Upper lobe of left lung (tissue), 6 donors: ENCODE results near the gene PRDM12. TPM values are rescaled to one million over a fixed set of nuclear protein-coding genes. Genes with fewer than 3 reads are reported as not detected.

ENCODE experiments used
- ATAC-seq, 2 donors: fragments of 200-7000 bp; cut with Tn5 transposase; one replicate each; pipeline ENCODE4 v1.9.1; 2022; ENCODE audit warnings: mild to moderate bottlenecking in 2 of 2, moderate library complexity in 2 of 2; ENCODE audit not compliant: low FRiP score in 2 of 2
- DNase-seq, 2 donors: peaks; one replicate each; pipeline ENCODE4 v3.0.0-alpha.2; 2019 to 2020
- H3K27ac ChIP-seq, 4 donors: fragments of 200-600 bp; sonication (generic); one replicate each; pipeline ENCODE4 v1.5.1; 2016 to 2019
- H3K27me3 ChIP-seq, 4 donors: fragments of 200-600 bp; sonication (generic); one replicate each; pipeline ENCODE4 v1.5.1; 2017 to 2019
- H3K36me3 ChIP-seq, 4 donors: fragments of 200-600 bp; sonication (generic); one replicate each; pipeline ENCODE4 v1.5.1; 2016 to 2019
- H3K4me1 ChIP-seq, 4 donors: fragments of 200-600 bp; sonication (generic); one replicate each; pipeline ENCODE4 v1.5.1; 2018 to 2019
- H3K4me3 ChIP-seq, 4 donors: fragments of 200-600 bp; sonication (generic); one replicate each; pipeline ENCODE4 v1.5.1; 2017 to 2019; ENCODE audit warnings: mild to moderate bottlenecking in 2 of 4, moderate library complexity in 1 of 4
- H3K9me3 ChIP-seq, 4 donors: fragments of 200-600 bp; sonication (generic); one replicate each; pipeline ENCODE4 v1.5.1; 2018 to 2019
- EP300 ChIP-seq, 4 donors: sonication (generic); formaldehyde crosslinking; IDR thresholded peaks; one replicate each; pipeline ENCODE4 v1.5.1; 2017; ENCODE audit warnings: antibody characterized with exemption in 4 of 4, control low read depth in 2 of 4
- POLR2A ChIP-seq, 4 donors: fragments of 450-650 bp; IDR thresholded peaks; one replicate each; pipeline ENCODE4 v1.5.1; 2016 to 2017; ENCODE audit warnings: antibody characterized with exemption in 4 of 4, mild to moderate bottlenecking in 2 of 4
- POLR2AphosphoS5 ChIP-seq, 2 donors: sonication (generic); formaldehyde crosslinking; IDR thresholded peaks; one replicate each; pipeline ENCODE4 v1.5.1; 2017; ENCODE audit warnings: antibody characterized with exemption in 2 of 2
- WGBS, 2 donors: methylation state at CpG; one replicate each; pipeline ENCODE4 v1.1.5; 2017 to 2018; 5-methylcytosine and 5-hydroxymethylcytosine counted together
- total RNA-seq, 6 donors: library from RNA; depleted of rRNA in 4 of 6; stranded (reverse); fragments of >200 nt in 4 of 6; gene quantifications; one replicate each; pipeline versions ENCODE4 v1.1.0 to v1.2.1, GENCODE V29; 2016 to 2021
- TF ChIP-seq, protein P1 (sequence below), 6 experiments: fragments of 450-650 bp in 4 of 6; fragments of 200-600 bp in 2 of 6; sonication (generic) in 2 of 6; IDR thresholded peaks; one replicate each; pipeline ENCODE4 v1.5.1; 2016 to 2019; ENCODE audit warnings: antibody characterized with exemption in 6 of 6
- donor health status: DM: no; HTN: no; CAD: no; lungs with moderate emphysema.
- donor health status: DM: no; HTN: yes; CAD: no; lungs with severe emphysema.

The PRDM12 gene
- total RNA-seq, 6 donors from 2014 or later: 0.10 TPM; not detected in 5

DNA sequence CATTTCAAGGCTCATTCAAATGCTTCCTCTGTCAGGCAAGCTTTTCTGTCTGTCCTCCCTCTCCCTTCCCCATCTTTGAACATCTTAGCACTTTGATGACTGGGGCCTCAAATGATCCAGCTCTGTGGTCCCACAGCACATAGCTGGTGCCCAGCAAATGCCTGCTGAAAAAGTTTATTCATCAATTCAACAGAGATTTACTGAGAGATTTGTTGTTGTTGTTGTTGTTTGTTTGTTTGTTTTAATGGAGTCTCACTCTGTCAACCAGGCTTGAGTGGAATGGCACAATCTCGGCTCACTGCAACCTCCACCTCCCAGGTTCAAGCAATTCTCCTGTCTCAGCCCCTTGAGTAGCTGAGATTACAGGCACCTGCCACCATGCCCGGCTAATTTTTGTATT, 23.2 kb downstream of the PRDM12 start:
- 92% methylated on average over 1 to 2 of the region's 2 CpGs for WGBS, 2 donors
- Histone ChIP-seq H3K4me1 (peaks cover 0 to 4% (median under 1%) of the 10 kb centered on the region in 4 donors), H3K27ac (no peak overlapping the region), H3K36me3 (no peaks in the 10 kb centered on the region), H3K9me3 (no peaks in the 10 kb centered on the region), H3K4me3 (no peak overlapping the region), H3K27me3 (no peaks in the 10 kb centered on the region)
- DNase-seq: no peak
- no peak for ATAC-seq
- TF ChIP-seq, protein P1, sequence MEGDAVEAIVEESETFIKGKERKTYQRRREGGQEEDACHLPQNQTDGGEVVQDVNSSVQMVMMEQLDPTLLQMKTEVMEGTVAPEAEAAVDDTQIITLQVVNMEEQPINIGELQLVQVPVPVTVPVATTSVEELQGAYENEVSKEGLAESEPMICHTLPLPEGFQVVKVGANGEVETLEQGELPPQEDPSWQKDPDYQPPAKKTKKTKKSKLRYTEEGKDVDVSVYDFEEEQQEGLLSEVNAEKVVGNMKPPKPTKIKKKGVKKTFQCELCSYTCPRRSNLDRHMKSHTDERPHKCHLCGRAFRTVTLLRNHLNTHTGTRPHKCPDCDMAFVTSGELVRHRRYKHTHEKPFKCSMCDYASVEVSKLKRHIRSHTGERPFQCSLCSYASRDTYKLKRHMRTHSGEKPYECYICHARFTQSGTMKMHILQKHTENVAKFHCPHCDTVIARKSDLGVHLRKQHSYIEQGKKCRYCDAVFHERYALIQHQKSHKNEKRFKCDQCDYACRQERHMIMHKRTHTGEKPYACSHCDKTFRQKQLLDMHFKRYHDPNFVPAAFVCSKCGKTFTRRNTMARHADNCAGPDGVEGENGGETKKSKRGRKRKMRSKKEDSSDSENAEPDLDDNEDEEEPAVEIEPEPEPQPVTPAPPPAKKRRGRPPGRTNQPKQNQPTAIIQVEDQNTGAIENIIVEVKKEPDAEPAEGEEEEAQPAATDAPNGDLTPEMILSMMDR (IDR thresholded peaks at IDR 0.05): no peak
- TF ChIP-seq POLR2A (IDR thresholded peaks at IDR 0.05) (no peak), EP300 (IDR thresholded peaks at IDR 0.05) (no peak), POLR2AphosphoS5 (IDR thresholded peaks at IDR 0.05) (no peak)

DNA sequence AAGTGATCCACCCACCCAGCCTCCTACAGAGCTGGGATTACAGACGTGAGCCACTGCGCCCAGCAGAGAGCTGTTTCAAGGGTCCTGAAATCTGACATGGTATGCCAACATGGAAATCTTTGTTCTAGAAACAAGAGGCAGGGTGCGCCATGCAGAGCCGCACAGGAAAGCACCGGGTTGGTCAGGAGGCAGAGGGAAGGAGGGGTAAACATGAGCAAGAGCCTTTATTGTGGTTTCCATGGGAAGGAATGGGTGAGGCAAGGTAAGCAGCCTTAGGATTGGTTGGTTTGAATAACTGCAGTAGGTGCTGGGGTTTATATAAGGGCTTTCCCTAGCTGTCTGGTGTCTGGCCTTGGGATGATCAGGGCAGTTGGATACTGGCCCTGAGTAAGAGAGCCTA, 23.7 kb downstream of the PRDM12 start:
- ATAC-seq: no peak
- peaks cover 3 to 8% (median 5%) of the 10 kb centered on the region in 4 donors for H3K4me1 ChIP-seq
- DNase-seq: no peak
- 84 to 91% methylated on average over 5 of the region's 5 CpGs for WGBS, 2 donors
- no peaks in the 10 kb centered on the region for H3K27me3 ChIP-seq
- TF ChIP-seq POLR2AphosphoS5 (IDR thresholded peaks at IDR 0.05) (no peak), POLR2A (IDR thresholded peaks at IDR 0.05) (no peak), EP300 (IDR thresholded peaks at IDR 0.05) (no peak)
- TF ChIP-seq, protein P1 (IDR thresholded peaks at IDR 0.05): no peak
- H3K27ac ChIP-seq: no peak overlapping the region
- no peak overlapping the region for H3K4me3 ChIP-seq
- H3K9me3 ChIP-seq: no peaks in the 10 kb centered on the region
- H3K36me3 ChIP-seq: no peaks in the 10 kb centered on the region

DNA sequence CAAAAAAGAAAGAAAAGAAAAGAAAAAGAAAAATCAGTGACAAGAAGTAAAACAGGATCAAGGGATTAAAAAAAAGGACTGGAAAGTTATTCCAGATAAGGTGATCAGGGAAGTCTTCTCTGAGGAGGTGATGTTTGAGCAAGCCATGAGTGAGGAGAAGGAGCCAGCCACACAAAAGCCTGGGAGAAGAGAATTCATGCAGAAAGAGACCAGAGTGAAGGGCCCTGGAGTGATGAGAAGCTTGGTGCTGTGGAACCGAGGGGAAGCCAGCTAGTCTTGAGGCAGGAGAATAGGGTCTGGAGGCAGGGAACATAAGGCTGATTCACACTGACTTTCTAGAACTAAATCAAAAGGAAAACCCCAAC, 25.2 kb downstream of the PRDM12 start:
- Histone ChIP-seq H3K4me3 (peak overlapping the region in 3 of 4 donors; percentile 26 to 45 (median 40)), H3K4me1 (peaks cover 8 to 15% (median 13%) of the 10 kb centered on the region in 4 donors), H3K27ac (peak overlapping the region in 3 of 4 donors; percentile 22 to 63 (median 41)), H3K36me3 (no peaks in the 10 kb centered on the region), H3K27me3 (no peaks in the 10 kb centered on the region), H3K9me3 (no peaks in the 10 kb centered on the region)
- DNase-seq (no peak), ATAC-seq (no peak)
- TF ChIP-seq EP300 (IDR thresholded peaks at IDR 0.05): no peak
- TF ChIP-seq POLR2A (IDR thresholded peaks at IDR 0.05): no peak
- TF ChIP-seq, protein P1 (IDR thresholded peaks at IDR 0.05): no peak
- TF ChIP-seq POLR2AphosphoS5 (IDR thresholded peaks at IDR 0.05): no peak
- 21 to 41% methylated on average over 1 of the region's 1 CpG for WGBS, 2 donors

DNA sequence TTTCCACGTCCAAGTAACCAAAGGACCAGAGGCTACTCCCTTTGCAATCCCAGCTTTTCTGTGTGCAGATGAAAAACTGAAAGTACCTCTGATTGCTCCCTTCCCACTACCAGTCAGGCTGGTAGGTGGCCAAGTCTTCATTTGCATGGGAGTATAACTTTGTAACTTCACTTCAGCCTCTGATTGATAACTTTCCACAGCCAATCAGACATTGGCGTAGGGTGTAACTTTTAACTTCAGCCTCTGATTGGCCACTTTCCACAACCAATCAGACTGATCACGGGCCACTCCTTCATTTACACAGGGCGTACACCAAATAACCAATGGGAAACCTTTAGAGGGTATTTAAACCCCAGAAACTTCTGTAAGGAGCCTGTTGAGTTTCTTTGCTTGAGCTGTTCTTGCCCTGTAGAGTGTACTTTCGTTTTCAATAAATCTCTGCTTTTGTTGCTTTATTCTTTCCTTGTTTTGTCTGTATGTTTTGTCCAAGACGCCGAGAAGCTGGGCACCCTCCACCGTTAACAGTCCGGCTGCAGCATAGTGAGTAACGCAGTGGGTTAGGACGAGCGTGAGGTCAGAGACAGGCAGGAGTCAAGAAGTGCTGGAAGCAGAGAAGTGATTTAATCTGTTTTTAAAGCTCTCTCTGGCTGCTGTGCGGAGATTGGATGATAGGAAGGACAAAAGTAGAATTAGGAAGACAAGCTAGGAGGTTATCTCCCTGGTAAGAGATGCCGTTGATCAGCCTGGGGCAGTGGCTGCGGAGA, 25.7 kb downstream of the PRDM12 start:
- ATAC-seq: peak; percentile 79 to 84
- DNase-seq: peak in 1 of 2 donors; percentile 75
- Histone ChIP-seq H3K9me3 (no peaks in the 10 kb centered on the region), H3K36me3 (no peaks in the 10 kb centered on the region), H3K27me3 (no peaks in the 10 kb centered on the region), H3K27ac (peak overlapping the region; percentile 41 to 84 (median 74)), H3K4me3 (peak overlapping the region; percentile 26 to 45 (median 33)), H3K4me1 (peaks cover 14 to 21% (median 18%) of the 10 kb centered on the region in 4 donors)
- peak; percentile 13 to 34 for TF ChIP-seq POLR2AphosphoS5 (IDR thresholded peaks at IDR 0.05)
- peak in 3 of 4 donors; percentile 39 to 73 (median 62) for TF ChIP-seq POLR2A (IDR thresholded peaks at IDR 0.05)
- TF ChIP-seq, protein P1 (IDR thresholded peaks at IDR 0.05): no peak
- no peak for TF ChIP-seq EP300 (IDR thresholded peaks at IDR 0.05)
- WGBS, 2 donors: 47 to 51% methylated on average over 15 of the region's 15 CpGs
